H9 (cell line): ENCODE data around the gene PATE1. TPM values are rescaled to one million over a fixed set of nuclear protein-coding genes. Genes with fewer than 3 reads are reported as not detected.

Experiments
- DNase-seq: peaks from one replicate; pipeline ENCODE4 v3.0.0-alpha.2; 2017
- H2AFZ ChIP-seq: one replicate; pipeline ENCODE4 v1.6.1; 2013; ENCODE audit warnings: mild to moderate bottlenecking, low read length, control low read depth, moderate library complexity
- H2AK5ac ChIP-seq: 2 replicates; pipeline ENCODE4 v1.6.1; 2013; ENCODE audit warnings: low read length, control low read depth, mixed read lengths; ENCODE audit not compliant: insufficient read length
- H2BK120ac ChIP-seq: one replicate; pipeline ENCODE4 v1.6.1; 2013; ENCODE audit warnings: low read depth, mild to moderate bottlenecking, low read length, control low read depth, inconsistent platforms; ENCODE audit not compliant: poor library complexity, severe bottlenecking
- H2BK12ac ChIP-seq: 2 replicates; pipeline ENCODE4 v1.6.1; 2013; ENCODE audit warnings: low read length, control low read depth, mixed read lengths, low read depth; ENCODE audit not compliant: insufficient read length
- H2BK15ac ChIP-seq: 2 replicates; pipeline ENCODE4 v1.6.1; 2013; ENCODE audit warnings: low read depth, low read length, control low read depth
- H2BK20ac ChIP-seq: one replicate; pipeline ENCODE4 v1.6.1; 2013; ENCODE audit warnings: low read depth, mild to moderate bottlenecking, low read length, control low read depth, inconsistent platforms; ENCODE audit not compliant: poor library complexity, severe bottlenecking
- H2BK5ac ChIP-seq: 2 replicates; pipeline ENCODE4 v1.6.1; 2013; ENCODE audit warnings: low read length, control low read depth, mixed read lengths; ENCODE audit not compliant: insufficient read length
- H3K14ac ChIP-seq: 2 replicates; pipeline ENCODE4 v1.6.1; 2013; ENCODE audit warnings: low read length, control low read depth; ENCODE audit not compliant: insufficient read depth
- H3K18ac ChIP-seq: 2 replicates; pipeline ENCODE4 v1.6.1; 2013; ENCODE audit warnings: low read depth, mild to moderate bottlenecking, mixed read lengths, low read length, control low read depth; ENCODE audit not compliant: insufficient read length
- H3K23ac ChIP-seq: 2 replicates; pipeline ENCODE4 v1.6.1; 2013; ENCODE audit warnings: low read length, control low read depth, mixed read lengths, low read depth; ENCODE audit not compliant: insufficient read length
- H3K23me2 ChIP-seq: 2 replicates; pipeline ENCODE4 v1.6.1; 2013; ENCODE audit warnings: low read depth, mild to moderate bottlenecking, mixed read lengths, low read length, control low read depth; ENCODE audit not compliant: insufficient read length, poor library complexity, severe bottlenecking
- H3K27ac ChIP-seq: 2 replicates; pipeline ENCODE4 v1.5.1; 2013; ENCODE audit warnings: low read length, control low read depth, mixed read lengths, low read depth; ENCODE audit not compliant: insufficient read length
- H3K27me3 ChIP-seq: 2 replicates; pipeline ENCODE4 v1.6.1; 2013; ENCODE audit warnings: low read length, control low read depth, inconsistent platforms; ENCODE audit not compliant: insufficient read depth
- H3K4ac ChIP-seq: 2 replicates; pipeline ENCODE4 v1.6.1; 2013; ENCODE audit warnings: low read depth, mild to moderate bottlenecking, control low read depth, inconsistent platforms, low read length, moderate library complexity
- H3K4me1 ChIP-seq: 2 replicates; pipeline ENCODE4 v1.6.1; 2013; ENCODE audit warnings: low read length, control low read depth, inconsistent platforms; ENCODE audit not compliant: insufficient read depth
- H3K4me2 ChIP-seq: 2 replicates; pipeline ENCODE4 v1.6.1; 2013; ENCODE audit warnings: low read length, control low read depth, mixed read lengths; ENCODE audit not compliant: insufficient read length, insufficient read depth
- H3K56ac ChIP-seq: 2 replicates; pipeline ENCODE4 v1.6.1; 2013; ENCODE audit warnings: low read depth, mild to moderate bottlenecking, mixed read lengths, low read length, control low read depth; ENCODE audit not compliant: insufficient read length
- H3K79me1 ChIP-seq: 2 replicates; pipeline ENCODE4 v1.6.1; 2013; ENCODE audit warnings: low read depth, mild to moderate bottlenecking, moderate library complexity, low read length, control low read depth, inconsistent platforms; ENCODE audit not compliant: insufficient read depth, poor library complexity, severe bottlenecking
- H3K79me2 ChIP-seq: 2 replicates; pipeline ENCODE4 v1.6.1; 2013; ENCODE audit warnings: low read length, control low read depth, inconsistent platforms; ENCODE audit not compliant: insufficient read depth
- H3K9ac ChIP-seq: 2 replicates; pipeline ENCODE4 v1.6.1; 2013; ENCODE audit warnings: low read length, control low read depth, mixed read lengths; ENCODE audit not compliant: insufficient read length; ENCODE audit errors: extremely low read depth
- H3K9me3 ChIP-seq: one replicate; pipeline ENCODE4 v1.6.1; 2013; ENCODE audit warnings: low read depth, low read length, inconsistent platforms; ENCODE audit not compliant: control insufficient read depth
- H3T11ph ChIP-seq: one replicate; pipeline ENCODE4 v1.6.1; 2013; ENCODE audit warnings: mild to moderate bottlenecking, low read length, control low read depth, inconsistent platforms
- H4K20me1 ChIP-seq: one replicate; pipeline ENCODE4 v1.6.1; 2013; ENCODE audit not compliant: control insufficient read depth, insufficient read length, insufficient read depth
- H4K5ac ChIP-seq: 2 replicates; pipeline ENCODE4 v1.6.1; 2013; ENCODE audit warnings: low read depth, mild to moderate bottlenecking, mixed read lengths, low read length, control low read depth; ENCODE audit not compliant: insufficient read length
- H4K8ac ChIP-seq: replicated peaks from 2 replicates; pipeline ENCODE4 v1.6.1; 2013; ENCODE audit warnings: low read length, control low read depth, mixed read lengths, low read depth; ENCODE audit not compliant: insufficient read length
- H4K91ac ChIP-seq: 2 replicates; pipeline ENCODE4 v1.6.1; 2013; ENCODE audit warnings: low read depth, mild to moderate bottlenecking, moderate library complexity, mixed read lengths, low read length, control low read depth; ENCODE audit not compliant: insufficient read length
- H3K27ac Mint-ChIP-seq, 3 experiments: 2 replicates in 2 of 3; 3 replicates in 1 of 3; pipeline ENCODE4 v1.8.0; 2020 to 2021; ENCODE audit warnings: mixed read lengths in 3 of 3, mild to moderate bottlenecking in 1 of 3, moderate library complexity in 1 of 3
- H3K27me3 Mint-ChIP-seq: 2 replicates; pipeline ENCODE4 v1.8.0; 2021; ENCODE audit warnings: low read depth, mild to moderate bottlenecking, moderate library complexity, mixed read lengths
- H3K36me3 Mint-ChIP-seq, 3 experiments: 2 replicates in 2 of 3; 3 replicates in 1 of 3; pipeline ENCODE4 v1.8.0; 2020 to 2021; ENCODE audit warnings: low read depth in 3 of 3, mixed read lengths in 3 of 3; ENCODE audit not compliant: insufficient read depth in 1 of 3
- H3K4me1 Mint-ChIP-seq, 2 experiments: 2 replicates each; pipeline ENCODE4 v1.8.0; 2020; ENCODE audit warnings: mixed read lengths in 2 of 2
- H3K4me3 Mint-ChIP-seq, 2 experiments: 2 replicates in 1 of 2; 3 replicates in 1 of 2; pipeline ENCODE4 v1.8.0; 2020 to 2021; ENCODE audit warnings: mild to moderate bottlenecking in 2 of 2, mixed read lengths in 2 of 2, moderate library complexity in 1 of 2
- H3K9me3 Mint-ChIP-seq, 2 experiments: 2 replicates in 1 of 2; 3 replicates in 1 of 2; pipeline ENCODE4 v1.8.0; 2020; ENCODE audit warnings: mild to moderate bottlenecking in 2 of 2, mixed read lengths in 2 of 2, moderate library complexity in 1 of 2
- total RNA-seq: library from RNA; stranded (reverse); gene quantifications from 2 replicates; pipeline ENCODE4 v1.2.1, GENCODE V29; 2021
- TF ChIP-seq, protein P1 (sequence below): fragments of 200-600 bp; sonication (generic); conservative IDR thresholded peaks from 3 replicates; pipeline ENCODE4 v1.8.0; 2021; ENCODE audit warnings: antibody characterized with exemption, mild to moderate bottlenecking

The PATE1 gene
- total RNA-seq, 1 experiment from 2014 or later: not detected

DNA sequence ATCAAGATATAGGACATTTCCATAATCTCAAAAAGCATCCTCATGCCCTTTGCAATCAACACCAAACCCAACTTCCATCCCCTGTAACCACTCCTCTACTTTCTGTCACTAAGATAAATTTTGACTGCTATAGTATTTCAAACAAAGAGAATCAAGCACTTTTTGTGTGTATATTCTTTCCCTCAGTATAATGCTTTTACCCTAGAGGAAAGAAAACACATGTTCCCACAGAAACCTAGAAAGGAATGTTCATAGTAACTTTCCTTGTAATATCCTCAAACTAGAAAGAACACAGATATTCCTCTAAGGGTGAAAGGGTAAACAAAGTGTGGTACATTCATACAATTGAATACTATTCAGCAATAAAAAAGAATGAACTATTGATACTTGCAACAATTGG is 5.5 kb upstream of the PATE1 start:
- Histone ChIP-seq H2AK5ac (no peak overlapping the region), H3K23me2 (no peaks in the 10 kb centered on the region), H3K14ac (no peak overlapping the region), H4K20me1 (no peaks in the 10 kb centered on the region), H4K91ac (no peak overlapping the region), H3K9ac (no peak overlapping the region), H3K9me3 (no peaks in the 10 kb centered on the region), H2BK15ac (no peak overlapping the region), H3T11ph (no peak overlapping the region), H3K79me2 (no peaks in the 10 kb centered on the region), H3K79me1 (no peaks in the 10 kb centered on the region), H2AFZ (no peak overlapping the region), H4K8ac (no peak overlapping the region), H2BK20ac (no peak overlapping the region), H3K4ac (no peak overlapping the region), H2BK12ac (no peak overlapping the region), H2BK120ac (no peak overlapping the region), H3K23ac (no peak overlapping the region), H3K56ac (no peak overlapping the region), H3K27me3 (no peaks in the 10 kb centered on the region), H2BK5ac (no peak overlapping the region), H4K5ac (no peak overlapping the region), H3K18ac (no peak overlapping the region), H3K4me2 (no peak overlapping the region), H3K4me1 (no peaks in the 10 kb centered on the region), H3K27ac (no peak overlapping the region)
- Mint-ChIP-seq H3K36me3 (no peaks in the 10 kb centered on the region), H3K4me3 (no peak overlapping the region), H3K9me3 (no peaks in the 10 kb centered on the region; a peak in 1 of 5 replicates), H3K27ac (no peak overlapping the region), H3K27me3 (peaks cover 10% of the 10 kb centered on the region), H3K4me1 (no peaks in the 10 kb centered on the region)
- TF ChIP-seq, protein P1, sequence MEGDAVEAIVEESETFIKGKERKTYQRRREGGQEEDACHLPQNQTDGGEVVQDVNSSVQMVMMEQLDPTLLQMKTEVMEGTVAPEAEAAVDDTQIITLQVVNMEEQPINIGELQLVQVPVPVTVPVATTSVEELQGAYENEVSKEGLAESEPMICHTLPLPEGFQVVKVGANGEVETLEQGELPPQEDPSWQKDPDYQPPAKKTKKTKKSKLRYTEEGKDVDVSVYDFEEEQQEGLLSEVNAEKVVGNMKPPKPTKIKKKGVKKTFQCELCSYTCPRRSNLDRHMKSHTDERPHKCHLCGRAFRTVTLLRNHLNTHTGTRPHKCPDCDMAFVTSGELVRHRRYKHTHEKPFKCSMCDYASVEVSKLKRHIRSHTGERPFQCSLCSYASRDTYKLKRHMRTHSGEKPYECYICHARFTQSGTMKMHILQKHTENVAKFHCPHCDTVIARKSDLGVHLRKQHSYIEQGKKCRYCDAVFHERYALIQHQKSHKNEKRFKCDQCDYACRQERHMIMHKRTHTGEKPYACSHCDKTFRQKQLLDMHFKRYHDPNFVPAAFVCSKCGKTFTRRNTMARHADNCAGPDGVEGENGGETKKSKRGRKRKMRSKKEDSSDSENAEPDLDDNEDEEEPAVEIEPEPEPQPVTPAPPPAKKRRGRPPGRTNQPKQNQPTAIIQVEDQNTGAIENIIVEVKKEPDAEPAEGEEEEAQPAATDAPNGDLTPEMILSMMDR: no peak
- no peak for DNase-seq
